Cardiac fibroblast (primary cell): ENCODE results near the gene USP6NL.
"Not testable (repeated sequence)": the region's sequence is repeated elsewhere in the genome, so short reads cannot be mapped to it uniquely, and the experiment has no call there.

Experiments used
- DNase-seq, 2 donors: peaks; one replicate each; pipeline versions ENCODE4 v3.0.0 to v3.0.0-alpha.2; 2010; ENCODE audit warnings: low read depth in 2 of 2
- H3K4me3 ChIP-seq, 2 donors: replicated peaks in 1 of 2; 1 replicate in 1 of 2; 2 replicates in 1 of 2; pipeline ENCODE4 v1.5.1; 2011; ENCODE audit warnings: low read depth in 2 of 2, low read length in 2 of 2, mild to moderate bottlenecking in 2 of 2, moderate library complexity in 1 of 2
- CTCF ChIP-seq: IDR thresholded peaks from one replicate; pipeline ENCODE4 v1.5.1; 2011; ENCODE audit warnings: low read depth, mild to moderate bottlenecking, low read length, inconsistent platforms

The USP6NL gene

GRCh38 chr10:11443468-11444154 lies 167.8 kb downstream of the USP6NL start:
- DNase-seq = no peak
- H3K4me3 ChIP-seq = no peak overlapping the region
- no peak for TF ChIP-seq CTCF

GRCh38 chr10:11442001-11442773 lies 169.3 kb downstream of the USP6NL start:
- TF ChIP-seq CTCF = no peak
- H3K4me3 ChIP-seq = no peak overlapping the region
- no peak for DNase-seq

- no peak for DNase-seq
- no peak overlapping the region for H3K4me3 ChIP-seq
- no peak for TF ChIP-seq CTCF
These were observed 170.3 kb downstream of the USP6NL start for GRCh38 chr10:11441151-11441535.

- TF ChIP-seq CTCF = no peak
- H3K4me3 ChIP-seq = no peak overlapping the region
- DNase-seq = no peak
These were observed 170.9 kb downstream of the USP6NL start for GRCh38 chr10:11440250-11441150.

GRCh38 chr10:11439523-11440053 lies 171.9 kb downstream of the USP6NL start:
- TF ChIP-seq CTCF = no peak
- DNase-seq = no peak

GRCh38 chr10:11437391-11438142 lies 173.9 kb downstream of the USP6NL start:
- DNase-seq = no peak
- H3K4me3 ChIP-seq = no peak overlapping the region
- no peak for TF ChIP-seq CTCF

More at GRCh38 chr10:11439523-11440053, 171.9 kb downstream of the USP6NL start:
- no peak overlapping the region for H3K4me3 ChIP-seq

- not testable (repeated sequence) for DNase-seq, H3K4me3 ChIP-seq
These were observed 175.0 kb downstream of the USP6NL start for GRCh38 chr10:11436445-11436844.
